Ecto neural progenitor cell (in vitro differentiated cells): ENCODE data around the gene SLC2A8.
A peak's percentile ranks its signal among the peaks of the same experiment; 100 is the strongest.

Source experiments
- DNase-seq: peaks from one replicate; pipeline ENCODE4 v3.0.0-alpha.2; 2018; ENCODE audit warnings: low spot score

SLC2A8 gene

GRCh38 chr9:127437497-127438264 lies 40.7 kb downstream of the SLC2A8 start:
- DNase-seq = no peak

DNA sequence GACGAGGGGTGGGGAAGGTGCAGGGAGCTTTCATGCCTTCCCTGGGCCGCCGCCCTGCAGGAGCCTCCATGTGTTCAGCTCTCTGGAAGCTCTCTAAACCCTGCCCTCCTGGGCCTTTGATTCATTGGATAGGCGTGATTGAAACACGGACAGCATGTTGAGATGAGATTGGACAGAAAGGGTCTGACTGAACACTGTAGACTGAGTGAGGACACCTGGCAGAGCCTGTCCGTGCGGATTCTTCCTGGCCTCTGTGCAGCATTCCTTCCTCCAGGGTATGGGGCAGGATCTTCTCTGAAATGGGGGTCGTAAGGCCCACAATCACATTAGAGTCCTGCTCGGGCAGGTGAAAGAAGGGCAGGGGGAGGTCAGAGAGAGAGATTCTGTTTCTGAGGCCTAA lies 41.4 kb downstream of the SLC2A8 start:
- DNase-seq = no peak

- DNase-seq = no peak
Measured at GRCh38 chr9:127444283-127444920, 47.4 kb downstream of the SLC2A8 start.

GRCh38 chr9:127444921-127445850 lies 48.2 kb downstream of the SLC2A8 start:
- DNase-seq = no peak

- no peak for DNase-seq
Measured at GRCh38 chr9:127445851-127446712, 49.1 kb downstream of the SLC2A8 start.

GRCh38 chr9:127446713-127447415 lies 49.9 kb downstream of the SLC2A8 start:
- no peak for DNase-seq

DNA sequence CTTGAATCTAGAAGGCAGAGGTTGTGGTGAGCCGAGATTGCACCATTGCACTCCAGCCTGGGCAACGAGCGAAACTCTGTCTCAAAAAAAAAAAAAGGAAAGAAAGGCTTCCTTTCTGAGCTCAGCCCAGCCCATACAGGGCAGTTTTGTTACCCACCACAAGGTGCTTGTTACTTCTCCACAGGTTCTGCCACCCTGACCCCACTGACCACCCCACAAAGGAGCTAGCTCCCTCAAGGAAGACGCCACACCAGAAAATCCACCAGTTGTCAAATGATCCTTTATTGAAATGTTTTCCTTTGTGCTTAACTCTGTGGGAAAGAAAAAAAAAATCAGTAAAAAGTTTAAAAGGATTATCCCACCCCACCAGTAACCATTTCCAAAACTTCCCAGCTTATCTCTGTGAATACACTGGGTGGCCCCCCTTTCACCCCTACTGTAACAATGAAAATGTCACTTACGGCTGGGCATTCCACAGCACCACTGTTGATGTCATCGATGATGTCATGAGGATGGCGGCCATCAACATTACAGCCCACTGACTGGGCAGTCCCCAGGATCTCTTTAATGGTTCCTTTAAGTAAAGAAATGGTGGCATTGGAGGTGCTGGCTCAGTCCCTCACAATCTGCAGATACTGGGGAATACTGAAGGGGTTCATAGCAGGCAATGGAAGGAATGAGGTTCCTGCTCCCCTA lies 50.6 kb downstream of the SLC2A8 start:
- no peak for DNase-seq

DNA sequence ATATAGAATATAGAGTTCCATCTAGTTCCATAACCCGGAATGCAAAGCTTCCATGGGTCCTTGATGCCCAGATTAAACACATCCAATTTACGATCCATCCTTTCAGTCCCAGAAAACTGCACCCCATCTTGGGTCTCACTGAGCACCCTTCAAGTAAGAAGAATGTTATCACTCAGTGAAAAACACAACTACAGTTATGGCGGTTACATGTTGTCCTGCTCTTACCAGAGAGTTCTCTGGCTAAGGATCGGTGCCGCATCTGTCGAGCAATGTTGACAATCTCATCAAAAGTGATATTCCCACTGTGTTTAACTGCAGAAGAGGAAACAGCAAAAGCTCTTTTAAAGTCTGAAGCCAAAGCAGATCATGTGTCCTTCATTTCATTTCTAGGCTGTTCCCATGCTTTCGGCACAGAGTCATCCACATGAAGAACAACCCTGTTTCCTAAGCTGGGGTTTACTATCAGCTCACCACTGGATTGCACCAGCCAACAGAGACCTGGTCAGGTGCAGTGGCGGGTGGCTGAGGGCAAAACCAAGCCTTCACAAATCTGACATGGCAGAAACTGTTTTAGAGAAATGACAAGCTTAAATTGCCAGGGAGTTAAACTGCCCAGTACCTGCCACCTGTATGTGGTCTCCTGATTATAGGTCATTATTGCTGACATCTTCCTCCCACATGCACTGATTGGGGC lies 51.3 kb downstream of the SLC2A8 start:
- DNase-seq = no peak

- DNase-seq = no peak
Measured at GRCh38 chr9:127449332-127449966, 52.5 kb downstream of the SLC2A8 start.

DNA sequence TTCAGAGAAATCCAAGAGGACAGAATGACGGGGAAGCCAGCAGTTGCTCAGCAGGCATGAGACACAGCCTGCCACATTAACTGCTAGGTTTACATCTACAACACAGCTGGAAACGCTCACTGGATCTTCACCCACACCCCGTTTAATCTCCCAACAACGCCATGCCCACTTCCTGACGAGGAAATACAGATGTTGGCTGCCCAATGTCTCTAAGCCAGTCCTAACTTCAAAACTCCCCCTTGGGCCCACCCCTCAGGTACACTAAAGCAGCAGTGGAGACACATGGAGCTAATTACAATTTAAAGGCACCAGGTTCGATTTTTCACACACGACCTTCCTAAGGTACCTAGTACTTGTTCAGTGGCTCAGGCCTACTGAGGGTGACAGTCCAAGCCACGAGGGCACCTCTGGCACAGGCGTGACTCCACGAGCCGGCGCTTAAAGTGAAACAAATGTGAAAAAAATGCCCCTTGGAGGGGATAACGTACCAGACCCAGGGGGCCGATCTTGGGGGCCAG lies 53.3 kb downstream of the SLC2A8 start:
- DNase-seq = no peak

DNA sequence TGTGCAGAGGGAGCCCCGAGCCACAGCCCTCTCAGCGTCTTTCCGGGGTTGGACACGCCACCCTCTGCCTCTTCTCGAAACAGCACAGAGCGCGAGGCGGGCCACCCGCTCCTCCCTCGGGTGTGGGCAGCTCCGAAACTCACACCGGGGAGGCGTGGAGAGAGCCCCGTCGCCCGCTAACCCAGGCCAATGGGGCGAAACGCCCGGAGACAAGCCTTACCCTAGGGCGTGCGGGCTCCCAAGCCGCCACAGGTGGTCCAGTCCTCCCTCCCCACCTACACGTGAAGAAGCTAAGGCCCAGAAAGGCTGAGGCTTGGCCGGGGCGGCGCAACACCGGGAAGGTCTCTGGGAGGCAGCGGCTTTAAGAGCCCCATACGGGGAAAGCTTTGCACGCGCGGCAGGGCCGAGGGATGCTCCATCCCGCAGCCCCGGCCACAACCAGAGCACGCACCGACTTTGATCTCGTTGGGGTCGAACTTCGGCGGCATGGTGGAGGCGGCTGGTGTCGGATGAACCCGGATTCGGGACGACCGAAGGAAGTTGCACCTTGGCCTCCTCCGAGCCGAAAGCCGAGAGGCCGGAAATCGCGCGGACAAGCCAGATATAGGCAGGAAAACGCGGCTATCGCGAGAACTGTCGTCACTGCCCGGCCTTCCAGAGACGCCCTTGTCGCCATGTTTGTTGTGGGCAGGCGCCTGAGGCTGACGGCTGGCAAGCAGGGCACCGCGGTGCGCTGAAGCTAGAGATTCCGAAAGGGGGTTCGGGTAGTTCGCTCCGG lies 54.0 kb downstream of the SLC2A8 start, which contains the start of the genes LRSAM1 and RPL12:
TSS of gene LRSAM1 (plus strand) at position 681 of the 778 bp plus-strand sequence. CDS start 3,018 bp downstream, outside the sequence.
TSS of gene RPL12 (minus strand) at position 577 of the 778 bp plus-strand sequence. CDS start at position 488, 89 bp downstream.
- DNase-seq = peak; percentile 99

- no peak for DNase-seq
Measured at GRCh38 chr9:127451608-127451857, 54.6 kb downstream of the SLC2A8 start.

DNA sequence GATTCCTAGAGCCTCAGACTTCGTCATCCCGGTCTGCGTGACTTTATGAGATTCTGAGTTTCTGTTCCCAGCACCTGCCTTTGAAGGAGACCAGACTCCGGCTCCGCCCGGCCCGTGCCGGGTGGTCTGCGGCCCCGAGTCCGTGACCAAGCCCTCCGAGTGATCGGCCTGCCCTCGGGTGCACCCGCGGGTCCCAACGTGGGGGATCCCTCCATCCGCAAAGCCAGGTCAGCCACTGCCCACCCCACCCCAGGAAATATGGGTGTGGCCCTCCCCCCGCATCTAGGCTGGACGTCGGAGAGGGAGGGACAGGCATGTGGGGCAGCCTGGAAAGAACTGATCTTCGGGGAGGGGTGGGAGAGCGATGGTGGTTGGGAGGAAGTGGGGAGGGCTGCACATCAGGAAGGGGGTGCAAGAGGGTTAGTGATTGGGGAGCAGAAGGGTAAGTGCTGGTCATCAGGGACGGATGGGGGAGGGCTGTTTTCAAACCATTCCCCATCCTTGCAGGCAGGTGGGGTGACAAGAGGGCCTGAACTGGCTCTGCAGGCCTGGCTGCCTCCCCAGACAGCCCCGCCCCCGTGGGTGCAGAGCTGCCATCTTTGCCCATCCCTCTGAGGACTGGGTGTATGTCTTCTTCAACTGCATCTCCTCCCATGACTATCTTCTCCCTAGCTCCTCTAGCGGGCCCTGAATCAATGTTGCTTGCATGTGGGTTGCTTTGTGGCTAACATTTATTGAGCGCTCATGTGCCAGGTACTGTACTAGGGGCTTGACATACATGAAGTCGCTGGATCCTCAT lies 55.1 kb downstream of the SLC2A8 start:
- peak; percentile 63 for DNase-seq

DNA sequence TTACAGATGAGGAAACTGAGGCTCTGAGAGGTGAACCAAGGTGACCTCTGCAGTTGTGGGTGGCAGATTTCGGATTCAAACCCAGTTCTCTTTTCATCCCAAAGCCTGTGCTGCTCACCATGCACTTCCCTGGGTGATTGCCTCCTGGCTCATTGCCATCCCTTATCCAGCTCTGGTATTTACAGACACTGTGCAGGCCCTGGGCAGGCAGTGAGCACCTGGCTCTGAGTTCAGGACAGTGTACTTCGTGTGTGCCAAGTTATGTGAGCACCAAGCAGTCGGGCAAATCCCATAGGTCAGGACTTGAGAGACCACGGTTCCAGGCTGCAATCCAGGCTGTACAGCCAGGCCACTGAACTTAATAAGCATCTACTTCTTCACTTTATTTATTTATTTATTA lies 55.7 kb downstream of the SLC2A8 start:
- no peak for DNase-seq

DNA sequence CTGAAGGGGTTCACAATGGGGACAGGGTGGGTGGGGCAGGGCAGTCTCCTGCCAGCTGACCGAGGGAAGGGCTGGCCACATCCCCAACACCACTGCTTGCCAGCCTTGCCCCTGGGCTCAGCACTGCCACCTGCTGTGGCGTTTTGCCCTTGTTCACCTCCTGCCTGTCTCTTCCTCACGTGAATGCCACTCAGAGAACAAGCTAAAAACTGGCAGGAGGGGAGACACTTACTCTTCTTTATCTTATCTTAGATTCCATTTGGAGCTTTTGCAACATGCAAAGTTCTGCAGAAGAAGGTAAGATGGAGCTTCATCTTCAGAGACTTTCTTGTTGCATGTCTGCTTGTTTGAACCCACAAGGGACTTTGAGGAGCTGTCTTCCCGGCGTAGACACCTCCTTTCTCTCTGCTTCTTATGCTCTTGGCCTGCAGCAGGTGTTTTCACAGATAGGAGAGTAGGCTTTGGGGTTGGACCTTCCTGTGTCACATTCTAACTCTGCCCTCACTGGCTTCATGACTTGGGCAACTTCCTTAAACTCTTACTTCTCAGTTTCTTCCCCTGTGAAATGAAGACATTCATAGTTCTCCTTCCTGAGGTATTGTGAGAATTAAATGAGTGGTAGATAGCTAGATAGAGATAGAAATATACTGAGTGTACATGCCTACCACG lies 58.5 kb downstream of the SLC2A8 start:
- DNase-seq = no peak

- DNase-seq = no peak
Measured at GRCh38 chr9:127457191-127457878, 60.4 kb downstream of the SLC2A8 start.
